Measurements from ENCODE around the gene CFAP54. TPM values are rescaled to one million over a fixed set of nuclear protein-coding genes. Genes with fewer than 3 reads are reported as not detected.

The CFAP54 gene
- total and polyA plus RNA-seq, 12 donors = 0.08 to 1.00 (median 0.33) TPM; not detected in 2

GRCh38 chr12:96635844-96636243 is 146.5 kb downstream of the CFAP54 start:
- Histone ChIP-seq H3K27ac (no peak overlapping the region), H3K9me3 (replicated peaks in 1 of 3) (peaks cover 0 to 5% (median 0%) of the 10 kb centered on the region in 3 donors), H3K36me3 (replicated peaks in 1 of 2) (no peaks in the 10 kb centered on the region), H3K27me3 (no peaks in the 10 kb centered on the region), H3K4me3 (no peak overlapping the region), H3K4me1 (replicated peaks in 1 of 2) (no peaks in the 10 kb centered on the region)
- intact Hi-C loops (cut with DNase I) = no loop called here
- DNase-seq = no peak
- TF ChIP-seq POLR2A (IDR thresholded peaks at IDR 0.05) (no peak), CTCF (IDR thresholded peaks at IDR 0.05) (no peak)
- WGBS, 4 donors = 74 to 83% (median 81%) methylated on average over 3 of the region's 3 CpGs

- no peak overlapping the region for H3K27ac ChIP-seq
- intact Hi-C loops (cut with DNase I) = no loop called here
- H3K27me3 ChIP-seq = no peaks in the 10 kb centered on the region
- WGBS, 4 donors = 81 to 83% (median 82%) methylated on average over 5 of the region's 5 CpGs
- no peaks in the 10 kb centered on the region for H3K4me1 ChIP-seq (replicated peaks in 1 of 2)
- H3K36me3 ChIP-seq (replicated peaks in 1 of 2) = no peaks in the 10 kb centered on the region
- TF ChIP-seq POLR2A (IDR thresholded peaks at IDR 0.05) (no peak), CTCF (IDR thresholded peaks at IDR 0.05) (no peak)
- no peak overlapping the region for H3K4me3 ChIP-seq
- no peak for DNase-seq
- peaks cover 0 to 5% (median 0%) of the 10 kb centered on the region in 3 donors for H3K9me3 ChIP-seq (replicated peaks in 1 of 3)
Measured at GRCh38 chr12:96636895-96637294, 147.5 kb downstream of the CFAP54 start.

- no peak for DNase-seq
- intact Hi-C loops (cut with DNase I) = no loop called here
- Histone ChIP-seq H3K36me3 (replicated peaks in 1 of 2) (no peaks in the 10 kb centered on the region), H3K9me3 (replicated peaks in 1 of 3) (no peaks in the 10 kb centered on the region), H3K4me3 (no peak overlapping the region), H3K27me3 (no peaks in the 10 kb centered on the region), H3K27ac (no peak overlapping the region), H3K4me1 (replicated peaks in 1 of 2) (no peaks in the 10 kb centered on the region)
- TF ChIP-seq POLR2A (IDR thresholded peaks at IDR 0.05) = no peak
- no peak for TF ChIP-seq CTCF (IDR thresholded peaks at IDR 0.05)
- 50 to 72% (median 64%) methylated on average over 1 of the region's 1 CpG for WGBS, 4 donors
Measured at GRCh38 chr12:96648923-96649322, 159.5 kb downstream of the CFAP54 start.

- DNase-seq = no peak
- no peak overlapping the region for H3K27ac ChIP-seq
- H3K4me1 ChIP-seq (replicated peaks in 1 of 2) = no peaks in the 10 kb centered on the region
- WGBS, 4 donors = 38 to 49% (median 42%) methylated on average over 2 of the region's 2 CpGs
- H3K4me3 ChIP-seq = no peak overlapping the region
- H3K36me3 ChIP-seq (replicated peaks in 1 of 2) = no peaks in the 10 kb centered on the region
- intact Hi-C loops (cut with DNase I) = no loop called here
- no peaks in the 10 kb centered on the region for H3K27me3 ChIP-seq
- no peak for TF ChIP-seq POLR2A (IDR thresholded peaks at IDR 0.05)
- no peaks in the 10 kb centered on the region for H3K9me3 ChIP-seq (replicated peaks in 1 of 3)
Measured at GRCh38 chr12:96652870-96653269, 163.5 kb downstream of the CFAP54 start.

- intact Hi-C loops (cut with DNase I) = no loop called here
- Histone ChIP-seq H3K27me3 (no peaks in the 10 kb centered on the region), H3K4me1 (replicated peaks in 1 of 2) (no peaks in the 10 kb centered on the region), H3K4me3 (no peak overlapping the region), H3K36me3 (replicated peaks in 1 of 2) (no peaks in the 10 kb centered on the region), H3K9me3 (replicated peaks in 1 of 3) (no peaks in the 10 kb centered on the region), H3K27ac (no peak overlapping the region)
- DNase-seq = no peak
- WGBS, 4 donors = 58 to 86% (median 77%) methylated on average over 1 of the region's 1 CpG
- TF ChIP-seq CTCF (IDR thresholded peaks at IDR 0.05) (no peak), POLR2A (IDR thresholded peaks at IDR 0.05) (no peak)
Measured at GRCh38 chr12:96658075-96658474, 168.7 kb downstream of the CFAP54 start.
